ENCODE data around the gene SNAP29.

SNAP29 gene

GRCh38 chr22:20852076-20852475 lies 6.7 kb upstream of the SNAP29 start:
- Histone ChIP-seq H3K27ac (ENCODE audit: insufficient read depth, low read depth, low read length, poor library complexity, severe bottlenecking) (no peak overlapping the region), H3K27me3 (ENCODE audit: control insufficient read depth, insufficient read depth, low read length, poor library complexity, severe bottlenecking) (no peaks in the 10 kb centered on the region), H3K4me1 (ENCODE audit: control insufficient read depth, insufficient read depth, low read length) (peaks cover 4% of the 10 kb centered on the region), H3K36me3 (ENCODE audit: control insufficient read depth, insufficient read depth, low read length) (no peaks in the 10 kb centered on the region), H3K4me3 (ENCODE audit: insufficient read depth, low read depth, low read length) (no peak overlapping the region), H3K9me3 (ENCODE audit: control insufficient read depth, low read length) (no peaks in the 10 kb centered on the region)
- 75 to 77% methylated on average over 3 to 4 of the region's 4 CpGs for WGBS, 2 experiments

DNA sequence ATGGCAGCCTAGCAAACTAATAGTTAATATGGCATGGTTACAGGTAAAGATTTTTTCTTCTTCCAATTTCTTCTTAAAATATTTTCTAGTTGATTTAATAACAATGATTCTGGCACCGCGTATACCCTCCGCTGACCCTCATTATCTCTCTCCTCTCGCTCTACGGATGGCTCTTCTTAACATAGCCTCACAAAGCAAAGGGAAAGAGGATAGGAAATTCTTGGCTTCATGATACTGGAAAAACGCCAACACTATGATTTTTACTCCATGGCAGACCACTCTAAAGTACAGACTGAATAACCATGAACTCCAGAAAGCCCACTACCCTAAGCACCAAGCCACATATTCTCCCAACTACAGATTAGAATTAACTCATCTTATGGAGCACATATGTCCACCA lies 6.3 kb upstream of the SNAP29 start:
- Histone ChIP-seq H3K4me1 (ENCODE audit: control insufficient read depth, insufficient read depth, low read length) (peaks cover 4% of the 10 kb centered on the region), H3K27me3 (ENCODE audit: control insufficient read depth, insufficient read depth, low read length, poor library complexity, severe bottlenecking) (no peaks in the 10 kb centered on the region), H3K9me3 (ENCODE audit: control insufficient read depth, low read length) (no peaks in the 10 kb centered on the region), H3K27ac (ENCODE audit: insufficient read depth, low read depth, low read length, poor library complexity, severe bottlenecking) (no peak overlapping the region), H3K4me3 (ENCODE audit: insufficient read depth, low read depth, low read length) (no peak overlapping the region), H3K36me3 (ENCODE audit: control insufficient read depth, insufficient read depth, low read length) (no peaks in the 10 kb centered on the region)
- WGBS, 2 experiments, result 93% methylated on average over 6 of the region's 6 CpGs

DNA sequence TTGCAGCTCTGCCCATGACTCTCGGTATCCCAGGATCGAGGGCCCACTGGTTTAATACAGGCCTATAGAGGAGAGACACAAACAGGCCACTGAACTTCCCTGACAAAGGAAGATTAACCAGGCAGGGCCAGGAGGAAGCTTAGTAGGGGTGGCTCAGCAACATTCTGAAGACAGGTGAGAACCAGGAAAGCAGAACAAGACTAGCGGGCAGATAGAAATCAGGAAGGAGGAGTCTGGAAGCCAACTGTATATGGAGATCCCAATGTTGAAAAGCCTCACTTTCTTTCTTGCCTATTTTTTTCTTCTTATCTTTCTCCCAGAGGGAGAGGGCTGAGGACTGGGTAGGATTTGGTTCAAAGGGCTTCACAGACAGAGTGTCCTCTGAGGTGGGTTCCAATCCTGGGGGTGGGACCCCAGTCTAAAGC lies 5.6 kb upstream of the SNAP29 start:
- Histone ChIP-seq H3K27me3 (ENCODE audit: control insufficient read depth, insufficient read depth, low read length, poor library complexity, severe bottlenecking) (no peaks in the 10 kb centered on the region), H3K4me3 (ENCODE audit: insufficient read depth, low read depth, low read length) (no peak overlapping the region), H3K4me1 (ENCODE audit: control insufficient read depth, insufficient read depth, low read length) (peaks cover 4% of the 10 kb centered on the region), H3K27ac (ENCODE audit: insufficient read depth, low read depth, low read length, poor library complexity, severe bottlenecking) (no peak overlapping the region), H3K9me3 (ENCODE audit: control insufficient read depth, low read length) (no peaks in the 10 kb centered on the region), H3K36me3 (ENCODE audit: control insufficient read depth, insufficient read depth, low read length) (no peaks in the 10 kb centered on the region)
- 90 to 94% methylated on average over 3 of the region's 3 CpGs for WGBS, 2 experiments

DNA sequence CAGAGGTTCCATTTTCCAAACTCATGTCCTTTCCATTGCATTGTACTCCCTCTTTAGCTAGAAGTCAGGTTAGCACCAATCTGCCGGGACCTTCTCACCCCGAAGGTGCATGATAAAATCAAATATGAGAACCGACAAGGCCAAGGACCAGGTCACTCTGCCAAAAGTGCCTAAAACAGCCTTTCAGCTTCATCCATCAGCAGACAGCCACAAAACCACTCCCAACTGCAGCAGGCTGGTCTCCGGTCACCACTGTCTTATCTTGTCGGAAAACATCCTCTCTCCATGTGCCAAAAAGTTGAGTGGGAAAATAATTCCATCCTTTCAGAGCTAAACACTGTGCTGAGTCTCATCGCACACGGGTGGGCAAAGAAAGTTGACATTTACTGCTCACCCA lies 1.6 kb upstream of the SNAP29 start:
- Histone ChIP-seq H3K4me3 (ENCODE audit: insufficient read depth, low read depth, low read length) (no peak overlapping the region), H3K27ac (ENCODE audit: insufficient read depth, low read depth, low read length, poor library complexity, severe bottlenecking) (no peak overlapping the region)
- WGBS, 2 experiments, result 80 to 82% methylated on average over 7 of the region's 7 CpGs

DNA sequence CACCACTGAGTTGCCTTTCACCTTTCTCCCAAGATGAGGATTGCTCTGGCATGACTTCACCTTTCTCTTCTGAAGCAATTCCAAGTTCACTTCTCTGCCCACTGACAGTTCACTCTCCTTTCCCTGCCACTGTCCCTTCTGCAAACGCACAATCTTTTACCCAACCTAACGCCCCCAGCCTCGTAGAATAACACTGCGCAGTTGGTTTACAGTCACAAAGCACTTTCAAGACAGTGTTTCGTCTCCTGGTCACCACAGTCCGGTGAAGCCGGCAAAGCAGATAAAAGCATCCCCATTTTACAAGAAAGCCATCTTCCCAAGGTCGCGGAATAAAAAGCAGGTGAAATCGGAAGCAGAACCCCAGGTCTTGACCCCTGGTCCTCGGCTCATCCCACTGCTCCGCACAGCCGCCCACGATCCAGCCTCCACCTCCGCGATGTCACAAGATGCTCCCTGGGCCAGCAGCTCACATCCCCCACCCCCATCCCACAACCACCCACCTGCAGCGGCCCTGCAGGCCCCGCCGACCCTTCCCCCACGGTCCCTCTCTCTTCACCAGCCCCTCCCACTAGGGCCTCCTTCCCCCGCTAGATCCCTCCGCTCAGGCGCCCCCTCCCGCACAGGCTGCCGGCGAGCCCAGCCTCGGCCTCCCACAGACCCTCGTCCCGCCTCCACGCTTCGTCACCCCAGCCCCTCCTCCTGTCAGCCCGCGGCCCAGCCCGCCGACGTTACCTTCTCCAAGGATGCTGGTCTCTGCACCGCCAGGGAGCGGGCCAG lies 781 bp upstream of the SNAP29 start:
- H3K9me3 ChIP-seq (ENCODE audit: control insufficient read depth, low read length), result no peaks in the 10 kb centered on the region
- H3K4me1 ChIP-seq (ENCODE audit: control insufficient read depth, insufficient read depth, low read length), result peaks cover under 1% of the 10 kb centered on the region
- peak overlapping the region; percentile 79 for H3K4me3 ChIP-seq (ENCODE audit: insufficient read depth, low read depth, low read length)
- peak overlapping the region; percentile 73 for H3K27ac ChIP-seq (ENCODE audit: insufficient read depth, low read depth, low read length, poor library complexity, severe bottlenecking)
- WGBS, 2 experiments, result 1% methylated on average over 38 of the region's 38 CpGs
- H3K27me3 ChIP-seq (ENCODE audit: control insufficient read depth, insufficient read depth, low read length, poor library complexity, severe bottlenecking), result no peaks in the 10 kb centered on the region
- H3K36me3 ChIP-seq (ENCODE audit: control insufficient read depth, insufficient read depth, low read length), result no peaks in the 10 kb centered on the region

More for the DNA sequence above, 1.6 kb upstream of the SNAP29 start:
- no peaks in the 10 kb centered on the region for H3K27me3 ChIP-seq (ENCODE audit: control insufficient read depth, insufficient read depth, low read length, poor library complexity, severe bottlenecking)
- H3K4me1 ChIP-seq (ENCODE audit: control insufficient read depth, insufficient read depth, low read length), result peaks cover 4% of the 10 kb centered on the region
- H3K9me3 ChIP-seq (ENCODE audit: control insufficient read depth, low read length), result no peaks in the 10 kb centered on the region
- H3K36me3 ChIP-seq (ENCODE audit: control insufficient read depth, insufficient read depth, low read length), result no peaks in the 10 kb centered on the region

DNA sequence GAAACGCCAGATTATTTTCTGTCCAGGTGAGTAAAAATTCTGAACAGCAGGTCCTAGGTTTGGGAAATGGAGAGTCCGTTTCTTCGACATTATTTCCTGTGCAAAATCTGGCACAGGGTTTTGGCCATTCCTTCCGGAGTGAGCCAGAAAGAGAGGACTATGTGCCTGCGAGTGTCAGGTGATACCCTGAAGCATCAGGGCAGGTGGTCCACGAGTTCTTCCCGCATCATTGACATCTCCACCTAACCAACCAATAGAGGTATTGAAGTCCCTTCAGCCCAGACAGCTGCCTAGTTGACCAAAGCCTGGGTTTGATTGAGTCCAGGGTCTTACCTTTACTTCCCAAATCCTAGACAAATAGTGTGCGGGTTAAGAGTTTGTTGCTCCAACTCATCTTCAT lies 808 bp downstream of the SNAP29 start:
- Histone ChIP-seq H3K36me3 (ENCODE audit: control insufficient read depth, insufficient read depth, low read length) (no peaks in the 10 kb centered on the region), H3K4me3 (ENCODE audit: insufficient read depth, low read depth, low read length) (peak overlapping the region; percentile 79), H3K9me3 (ENCODE audit: control insufficient read depth, low read length) (no peaks in the 10 kb centered on the region), H3K4me1 (ENCODE audit: control insufficient read depth, insufficient read depth, low read length) (no peaks in the 10 kb centered on the region), H3K27ac (ENCODE audit: insufficient read depth, low read depth, low read length, poor library complexity, severe bottlenecking) (no peak overlapping the region), H3K27me3 (ENCODE audit: control insufficient read depth, insufficient read depth, low read length, poor library complexity, severe bottlenecking) (no peaks in the 10 kb centered on the region)
- 71 to 74% methylated on average over 8 of the region's 8 CpGs for WGBS, 2 experiments

GRCh38 chr22:20862540-20862939 lies 3.7 kb downstream of the SNAP29 start:
- Histone ChIP-seq H3K27me3 (ENCODE audit: control insufficient read depth, insufficient read depth, low read length, poor library complexity, severe bottlenecking) (no peaks in the 10 kb centered on the region), H3K4me3 (ENCODE audit: insufficient read depth, low read depth, low read length) (no peak overlapping the region), H3K27ac (ENCODE audit: insufficient read depth, low read depth, low read length, poor library complexity, severe bottlenecking) (no peak overlapping the region), H3K36me3 (ENCODE audit: control insufficient read depth, insufficient read depth, low read length) (no peaks in the 10 kb centered on the region), H3K9me3 (ENCODE audit: control insufficient read depth, low read length) (no peaks in the 10 kb centered on the region), H3K4me1 (ENCODE audit: control insufficient read depth, insufficient read depth, low read length) (no peaks in the 10 kb centered on the region)
- WGBS, 2 experiments, result 94 to 97% methylated on average over 2 of the region's 2 CpGs

- peak overlapping the region; percentile 26 for H3K27ac ChIP-seq (ENCODE audit: insufficient read depth, low read depth, low read length, poor library complexity, severe bottlenecking)
- no peaks in the 10 kb centered on the region for H3K36me3 ChIP-seq (ENCODE audit: control insufficient read depth, insufficient read depth, low read length)
- no peaks in the 10 kb centered on the region for H3K4me1 ChIP-seq (ENCODE audit: control insufficient read depth, insufficient read depth, low read length)
- H3K27me3 ChIP-seq (ENCODE audit: control insufficient read depth, insufficient read depth, low read length, poor library complexity, severe bottlenecking), result no peaks in the 10 kb centered on the region
- H3K4me3 ChIP-seq (ENCODE audit: insufficient read depth, low read depth, low read length), result no peak overlapping the region
- H3K9me3 ChIP-seq (ENCODE audit: control insufficient read depth, low read length), result no peaks in the 10 kb centered on the region
- 77 to 89% methylated on average over 4 of the region's 4 CpGs for WGBS, 2 experiments
Observed at GRCh38 chr22:20863366-20863765, 4.6 kb downstream of the SNAP29 start.

- H3K36me3 ChIP-seq (ENCODE audit: control insufficient read depth, insufficient read depth, low read length), result no peaks in the 10 kb centered on the region
- H3K27me3 ChIP-seq (ENCODE audit: control insufficient read depth, insufficient read depth, low read length, poor library complexity, severe bottlenecking), result no peaks in the 10 kb centered on the region
- no peaks in the 10 kb centered on the region for H3K4me1 ChIP-seq (ENCODE audit: control insufficient read depth, insufficient read depth, low read length)
- H3K9me3 ChIP-seq (ENCODE audit: control insufficient read depth, low read length), result no peaks in the 10 kb centered on the region
- H3K4me3 ChIP-seq (ENCODE audit: insufficient read depth, low read depth, low read length), result no peak overlapping the region
- no peak overlapping the region for H3K27ac ChIP-seq (ENCODE audit: insufficient read depth, low read depth, low read length, poor library complexity, severe bottlenecking)
- 92 to 95% methylated on average over 12 of the region's 12 CpGs for WGBS, 2 experiments
Observed at GRCh38 chr22:20864186-20864908, 5.5 kb downstream of the SNAP29 start.

DNA sequence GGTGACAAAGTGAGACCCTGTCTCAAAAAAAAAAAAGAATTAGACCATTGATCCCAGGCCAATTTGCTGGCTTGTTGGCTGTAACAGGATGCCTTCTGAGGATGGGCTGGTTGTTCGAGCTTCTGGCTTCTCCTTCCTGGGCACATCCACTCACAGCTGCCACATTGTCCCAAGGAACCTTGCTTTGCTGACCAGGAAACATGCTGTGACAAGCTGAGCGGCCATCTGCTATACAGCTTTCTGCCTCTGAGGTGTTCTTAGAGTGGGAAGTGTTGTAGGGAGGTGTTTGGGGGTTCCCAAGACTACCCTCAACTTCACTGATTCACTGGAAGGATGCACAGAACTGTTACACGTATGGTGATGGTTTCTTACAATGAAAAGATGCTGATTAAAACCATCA lies 6.5 kb downstream of the SNAP29 start:
- Histone ChIP-seq H3K4me1 (ENCODE audit: control insufficient read depth, insufficient read depth, low read length) (no peaks in the 10 kb centered on the region), H3K27ac (ENCODE audit: insufficient read depth, low read depth, low read length, poor library complexity, severe bottlenecking) (no peak overlapping the region), H3K27me3 (ENCODE audit: control insufficient read depth, insufficient read depth, low read length, poor library complexity, severe bottlenecking) (no peaks in the 10 kb centered on the region), H3K9me3 (ENCODE audit: control insufficient read depth, low read length) (no peaks in the 10 kb centered on the region), H3K4me3 (ENCODE audit: insufficient read depth, low read depth, low read length) (no peak overlapping the region), H3K36me3 (ENCODE audit: control insufficient read depth, insufficient read depth, low read length) (no peaks in the 10 kb centered on the region)
- WGBS, 2 experiments, result 94% methylated on average over 3 of the region's 3 CpGs

Data from ectodermal cell (in vitro differentiated cells).